ENCODE results near the gene VPS45.

DNA sequence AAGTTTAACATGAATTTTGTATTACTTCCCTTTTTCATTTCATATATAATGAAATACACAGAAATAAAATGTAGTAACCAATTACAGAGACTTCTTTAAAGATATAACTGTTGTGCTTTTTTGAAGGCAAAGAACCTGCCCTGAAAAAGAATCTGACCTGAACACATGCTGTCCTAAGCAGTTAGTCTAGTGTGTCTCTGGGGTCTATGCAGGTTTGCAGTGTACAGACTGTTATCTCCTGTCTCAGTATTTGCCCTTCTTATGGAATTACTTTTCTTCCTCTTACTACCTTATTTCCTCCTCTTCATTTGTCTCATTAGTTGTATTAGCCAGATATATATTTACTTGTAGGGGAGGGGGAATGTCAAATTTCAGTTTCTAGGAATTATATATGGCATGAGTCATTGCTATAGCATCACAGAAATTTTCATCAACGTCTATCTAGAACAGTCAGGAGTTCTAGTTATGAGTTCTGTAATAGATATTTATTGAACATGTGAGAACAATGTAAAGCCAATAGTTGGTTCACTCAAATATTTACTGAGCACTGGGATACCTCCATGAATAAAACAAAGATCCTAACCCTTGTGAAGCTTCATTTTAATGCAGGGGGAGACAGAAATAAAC lies 53.8 kb downstream of the VPS45 start:
- TF ChIP-seq, protein P1, sequence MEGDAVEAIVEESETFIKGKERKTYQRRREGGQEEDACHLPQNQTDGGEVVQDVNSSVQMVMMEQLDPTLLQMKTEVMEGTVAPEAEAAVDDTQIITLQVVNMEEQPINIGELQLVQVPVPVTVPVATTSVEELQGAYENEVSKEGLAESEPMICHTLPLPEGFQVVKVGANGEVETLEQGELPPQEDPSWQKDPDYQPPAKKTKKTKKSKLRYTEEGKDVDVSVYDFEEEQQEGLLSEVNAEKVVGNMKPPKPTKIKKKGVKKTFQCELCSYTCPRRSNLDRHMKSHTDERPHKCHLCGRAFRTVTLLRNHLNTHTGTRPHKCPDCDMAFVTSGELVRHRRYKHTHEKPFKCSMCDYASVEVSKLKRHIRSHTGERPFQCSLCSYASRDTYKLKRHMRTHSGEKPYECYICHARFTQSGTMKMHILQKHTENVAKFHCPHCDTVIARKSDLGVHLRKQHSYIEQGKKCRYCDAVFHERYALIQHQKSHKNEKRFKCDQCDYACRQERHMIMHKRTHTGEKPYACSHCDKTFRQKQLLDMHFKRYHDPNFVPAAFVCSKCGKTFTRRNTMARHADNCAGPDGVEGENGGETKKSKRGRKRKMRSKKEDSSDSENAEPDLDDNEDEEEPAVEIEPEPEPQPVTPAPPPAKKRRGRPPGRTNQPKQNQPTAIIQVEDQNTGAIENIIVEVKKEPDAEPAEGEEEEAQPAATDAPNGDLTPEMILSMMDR (IDR thresholded peaks at IDR 0.05) = no peak
- no peak for TF ChIP-seq POLR2A (IDR thresholded peaks at IDR 0.05)

Measured in right lobe of liver (tissue), 4 donors.